ENCODE measurements around the gene AIMP1.
A peak's percentile ranks its signal among the peaks of the same experiment; 100 is the strongest.

The AIMP1 gene

GRCh38 chr4:106315968-106316772 lies at the start of gene AIMP1, which contains the start of gene TBCK:
Gene AIMP1, plus strand, starts transcription at chr4:106316550. Its CDS starts 8,460 bp downstream, at chr4:106325010.
Gene TBCK, minus strand, starts transcription at chr4:106316209. Its CDS starts 7,249 bp downstream, at chr4:106308960.
- Histone ChIP-seq H3K4me3 (ENCODE audit: low read length) (peak within 1 kb of the TSS; percentile 90), H3K27ac (ENCODE audit: low read depth, low read length) (peak within 1 kb of the TSS; percentile 73), H4K20me1 (ENCODE audit: control insufficient read depth, insufficient read depth, low read depth, low read length) (0 out of 2 replicates have a peak, but pooled peaks cover 6% of the 10 kb centered on the region), H3K27me3 (ENCODE audit: control insufficient read depth, low read length) (no peaks in the 10 kb centered on the region), H3K4me1 (ENCODE audit: control insufficient read depth, low read length) (peaks cover 23% of the 10 kb centered on the region), H3K36me3 (ENCODE audit: control insufficient read depth, low read length) (peaks cover 30% of the 10 kb centered on the region), H3K9me2 (replicated peaks; ENCODE audit: control insufficient read depth, low read length) (no peaks in the 10 kb centered on the region), H3F3A (ENCODE audit: control insufficient read depth, insufficient read depth) (peaks cover 6% of the 10 kb centered on the region; the same call in 1 of the 2 replicates), H3K79me2 (ENCODE audit: control insufficient read depth, low read length) (peaks cover 92% of the 10 kb centered on the region), H3K9me3 (ENCODE audit: control insufficient read depth, insufficient read depth, low read length) (no peaks in the 10 kb centered on the region), H3K4me2 (ENCODE audit: low read length) (peak within 1 kb of the TSS; percentile 77)
- TF ChIP-seq CTCF (IDR thresholded peaks at IDR 0.05; ENCODE audit: low read depth, low read length, poor library complexity, severe bottlenecking) = no peak
- no peak for TF ChIP-seq EZH2phosphoT487 (IDR thresholded peaks at IDR 0.05; ENCODE audit: borderline replicate concordance, low read length)

- TF ChIP-seq EZH2phosphoT487 (IDR thresholded peaks at IDR 0.05; ENCODE audit: borderline replicate concordance, low read length) (no peak), CTCF (IDR thresholded peaks at IDR 0.05; ENCODE audit: low read depth, low read length, poor library complexity, severe bottlenecking) (no peak)
These were observed 47.6 kb upstream of the AIMP1 start for GRCh38 chr4:106268786-106269185.

GRCh38 chr4:106269711-106270110 lies 46.6 kb upstream of the AIMP1 start:
- Histone ChIP-seq H3K79me2 (ENCODE audit: control insufficient read depth, low read length) (no peaks in the 10 kb centered on the region), H3F3A (ENCODE audit: control insufficient read depth, insufficient read depth) (no peaks in the 10 kb centered on the region), H3K9me3 (ENCODE audit: control insufficient read depth, insufficient read depth, low read length) (no peaks in the 10 kb centered on the region), H3K27ac (ENCODE audit: low read depth, low read length) (no peak overlapping the region), H3K4me2 (ENCODE audit: low read length) (no peak overlapping the region), H3K27me3 (ENCODE audit: control insufficient read depth, low read length) (no peaks in the 10 kb centered on the region), H3K36me3 (ENCODE audit: control insufficient read depth, low read length) (peaks cover 3% of the 10 kb centered on the region; the same call in 1 of the 2 replicates), H4K20me1 (ENCODE audit: control insufficient read depth, insufficient read depth, low read depth, low read length) (no peaks in the 10 kb centered on the region), H3K4me1 (ENCODE audit: control insufficient read depth, low read length) (no peaks in the 10 kb centered on the region; the same call in 1 of the 2 replicates), H3K4me3 (ENCODE audit: low read length) (no peak overlapping the region), H3K9me2 (replicated peaks; ENCODE audit: control insufficient read depth, low read length) (no peaks in the 10 kb centered on the region; the same call in 1 of the 2 replicates)
- TF ChIP-seq EZH2phosphoT487 (IDR thresholded peaks at IDR 0.05; ENCODE audit: borderline replicate concordance, low read length) = no peak
- no peak for TF ChIP-seq CTCF (IDR thresholded peaks at IDR 0.05; ENCODE audit: low read depth, low read length, poor library complexity, severe bottlenecking)

More at GRCh38 chr4:106268786-106269185, 47.6 kb upstream of the AIMP1 start:
- Histone ChIP-seq H3K4me2 (ENCODE audit: low read length) (no peak overlapping the region), H3K36me3 (ENCODE audit: control insufficient read depth, low read length) (no peaks in the 10 kb centered on the region), H3K79me2 (ENCODE audit: control insufficient read depth, low read length) (no peaks in the 10 kb centered on the region), H3K27ac (ENCODE audit: low read depth, low read length) (no peak overlapping the region), H3F3A (ENCODE audit: control insufficient read depth, insufficient read depth) (no peaks in the 10 kb centered on the region), H3K9me3 (ENCODE audit: control insufficient read depth, insufficient read depth, low read length) (no peaks in the 10 kb centered on the region), H3K4me3 (ENCODE audit: low read length) (no peak overlapping the region), H3K4me1 (ENCODE audit: control insufficient read depth, low read length) (no peaks in the 10 kb centered on the region), H3K9me2 (replicated peaks; ENCODE audit: control insufficient read depth, low read length) (no peaks in the 10 kb centered on the region), H3K27me3 (ENCODE audit: control insufficient read depth, low read length) (no peaks in the 10 kb centered on the region), H4K20me1 (ENCODE audit: control insufficient read depth, insufficient read depth, low read depth, low read length) (no peaks in the 10 kb centered on the region)

Data from DOHH2 (cell line).